Neural cell (in vitro differentiated cells): ENCODE measurements around the gene ACAA2.

Source experiments
- CTCF ChIP-seq: fragments of 450-650 bp; IDR thresholded peaks from 2 replicates; pipeline ENCODE4 v1.5.1; 2014; ENCODE audit warnings: antibody characterized with exemption, mild to moderate bottlenecking, moderate library complexity; ENCODE audit not compliant: poor library complexity, severe bottlenecking
- EZH2 ChIP-seq: fragments of 200-600, 300-800 bp; shearing (Covaris generic), sonication (generic); IDR thresholded peaks from 2 replicates; pipeline ENCODE4 v1.6.1; 2014; ENCODE audit warnings: antibody characterized with exemption, low read length, borderline replicate concordance, mild to moderate bottlenecking; ENCODE audit not compliant: insufficient read depth, poor library complexity, severe bottlenecking
- MXI1 ChIP-seq: fragments of 450-650 bp; conservative IDR thresholded peaks from 2 replicates; pipeline ENCODE4 v1.6.1; 2014; ENCODE audit warnings: antibody characterized with exemption, mild to moderate bottlenecking; ENCODE audit not compliant: poor library complexity, severe bottlenecking
- REST ChIP-seq: IDR thresholded peaks from 2 replicates; pipeline ENCODE4 v1.6.1; 2012; ENCODE audit warnings: borderline replicate concordance

- TF ChIP-seq MXI1 (no peak), EZH2 (no peak), CTCF (no peak), REST (no peak)
Observed at GRCh38 chr18:49786019-49786720, 27.2 kb downstream of the ACAA2 start.
